Left ventricle myocardium inferior (tissue), 1 donor: ENCODE data around the gene FPGS. TPM values are rescaled to one million over a fixed set of nuclear protein-coding genes. Genes with fewer than 3 reads are reported as not detected.

ENCODE experiments used
- DNase-seq: peaks from one replicate; pipeline ENCODE4 v3.0.0-alpha.2; 2020
- H3K27ac ChIP-seq: fragments of 200-600 bp; replicated peaks from 2 replicates; pipeline ENCODE4 v1.8.0; 2021
- H3K27me3 ChIP-seq: fragments of 200-600 bp; 2 replicates; pipeline ENCODE4 v1.8.0; 2021; ENCODE audit warnings: low read depth
- H3K36me3 ChIP-seq: fragments of 200-600 bp; 2 replicates; pipeline ENCODE4 v1.8.0; 2021
- H3K4me1 ChIP-seq: fragments of 200-600 bp; 2 replicates; pipeline ENCODE4 v1.8.0; 2021
- H3K4me3 ChIP-seq: fragments of 200-600 bp; 2 replicates; pipeline ENCODE4 v1.8.0; 2021; ENCODE audit warnings: mild to moderate bottlenecking, moderate library complexity
- H3K9me3 ChIP-seq: fragments of 200-600 bp; replicated peaks from 2 replicates; pipeline ENCODE4 v1.8.0; 2021
- CTCF ChIP-seq: fragments of 200-600 bp; IDR thresholded peaks from 2 replicates; pipeline ENCODE4 v1.8.0; 2021; ENCODE audit warnings: antibody characterized with exemption, mild to moderate bottlenecking, borderline replicate concordance
- intact Hi-C: fragments of 100-400 bp; cut with micrococcal nuclease; formaldehyde crosslinking; loops from one replicate; pipeline ENCODE4 v1.11.0; 2022
- microRNA-seq: library from miRNA; unstranded; fragments of <30 nt; microRNA quantifications from one replicate; pipeline ENCODE4 v1.2.0, GENCODE V29; 2020
- total RNA-seq: library from RNA; stranded (reverse); fragmentation: NEBNext Ultra II Directional; extraction: Animal tissue kit (Norgen Biotek cat#: 25700); gene quantifications from one replicate; pipeline ENCODE4 v1.2.1, GENCODE V29; 2021
- donor health status: DM: no; HTN: yes; CAD: no; lungs with severe emphysema.

Gene FPGS
- total RNA-seq, 1 donor from 2014 or later, result 38.0 TPM

DNA sequence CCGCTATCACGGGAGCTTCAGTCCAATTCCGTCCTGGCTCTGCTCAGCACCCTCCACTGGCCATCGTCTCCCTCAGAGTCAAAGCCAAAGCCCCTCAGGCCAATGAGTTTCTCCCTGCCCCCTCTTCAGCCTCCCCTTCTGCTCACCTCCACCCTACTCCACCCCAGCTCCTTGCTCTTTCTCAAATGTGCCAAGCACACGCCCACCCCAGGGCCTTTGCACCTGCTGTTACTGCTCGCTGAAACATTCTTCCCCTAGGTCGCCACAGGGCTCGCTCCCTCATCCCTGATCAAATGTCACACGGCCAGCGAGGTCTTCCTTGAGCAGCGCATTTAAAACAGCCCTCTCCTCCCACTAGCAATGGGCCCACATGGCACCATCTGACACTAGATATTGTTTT lies 58.1 kb downstream of the FPGS start:
- no peak for TF ChIP-seq CTCF
- Histone ChIP-seq H3K36me3 (no peaks in the 10 kb centered on the region), H3K4me1 (peaks cover 97% of the 10 kb centered on the region), H3K9me3 (no peaks in the 10 kb centered on the region), H3K27ac (peak overlapping the region; percentile 97), H3K27me3 (no peaks in the 10 kb centered on the region), H3K4me3 (no peak overlapping the region)
- intact Hi-C loops, result no loop called here
- DNase-seq, result no peak

DNA sequence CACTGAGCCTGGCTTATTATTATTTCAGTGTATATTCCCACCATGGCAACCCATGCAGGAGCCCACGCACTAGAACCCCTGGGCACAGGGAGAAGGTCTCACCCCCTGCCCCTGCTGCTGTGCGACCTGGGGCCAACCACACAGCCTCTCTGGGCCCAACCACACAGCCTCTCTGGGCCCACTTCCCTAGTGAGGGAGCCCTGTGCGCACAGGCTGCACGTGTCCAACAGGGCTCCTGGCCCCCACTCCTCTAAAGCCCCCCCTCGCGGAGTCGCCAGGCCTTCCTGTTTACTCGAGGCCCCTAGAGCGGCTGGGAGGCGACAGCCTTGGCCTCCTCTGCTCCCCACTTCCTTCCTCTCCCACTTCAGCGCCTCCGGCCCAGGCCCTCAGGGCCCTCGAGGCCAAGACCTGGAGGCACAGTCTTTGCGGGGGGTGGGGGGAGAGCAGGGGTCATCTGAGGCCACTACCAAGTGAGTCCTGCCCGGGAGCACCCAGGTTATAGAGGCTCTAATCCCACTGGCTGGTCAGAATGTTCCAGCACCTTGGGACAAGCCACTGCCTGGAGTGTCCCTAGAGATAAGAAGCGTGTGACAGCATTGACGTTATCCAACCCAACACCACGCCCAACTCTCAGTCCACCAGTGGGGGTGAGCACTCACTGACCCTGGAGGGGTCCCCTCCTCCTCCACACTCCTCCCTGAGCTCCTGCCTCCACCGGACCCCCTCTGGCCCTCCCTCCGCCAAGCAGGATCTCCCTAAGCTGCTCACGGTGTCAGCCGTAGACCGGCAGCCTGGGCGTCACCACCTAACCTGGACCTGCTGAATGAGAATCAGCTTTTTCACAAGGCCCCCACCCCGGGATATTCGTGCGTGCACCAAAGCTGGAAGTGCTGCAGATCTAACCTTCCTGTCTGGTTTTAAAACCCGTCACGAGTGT lies 59.7 kb downstream of the FPGS start:
- H3K27me3 ChIP-seq, result no peaks in the 10 kb centered on the region
- intact Hi-C loops, result no loop called here
- peak overlapping the region; percentile 2 for H3K4me3 ChIP-seq
- no peaks in the 10 kb centered on the region for H3K9me3 ChIP-seq
- H3K4me1 ChIP-seq, result peaks cover 97% of the 10 kb centered on the region
- TF ChIP-seq CTCF, result no peak
- peak overlapping the region; percentile 97 for H3K27ac ChIP-seq
- peaks cover under 1% of the 10 kb centered on the region for H3K36me3 ChIP-seq
- DNase-seq, result peak; percentile 86

DNA sequence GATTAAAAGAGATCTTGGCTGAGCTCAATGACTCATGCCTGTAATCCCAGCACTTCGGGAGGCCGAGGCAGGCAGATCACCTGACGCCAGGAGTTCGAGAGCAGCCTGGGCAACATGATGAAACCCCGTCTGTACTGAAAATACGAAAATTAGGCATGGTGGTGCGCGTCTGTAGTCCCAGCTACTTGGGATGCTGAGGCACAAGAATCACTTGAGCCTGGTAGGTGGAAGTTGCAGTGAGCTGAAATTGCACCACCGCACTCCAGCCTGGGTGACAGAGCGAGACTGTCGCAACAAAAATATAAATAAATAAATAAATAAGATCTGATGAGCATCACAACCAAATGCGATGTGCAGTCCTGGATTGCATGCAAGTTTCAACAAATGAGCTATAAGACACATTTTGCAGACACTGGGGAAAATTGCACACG lies 60.5 kb downstream of the FPGS start:
- intact Hi-C loops, result no loop called here
- H3K27me3 ChIP-seq, result no peaks in the 10 kb centered on the region

More for the DNA sequence above, 60.5 kb downstream of the FPGS start:
- Histone ChIP-seq H3K27ac (peak overlapping the region; percentile 97), H3K4me1 (peaks cover 97% of the 10 kb centered on the region), H3K36me3 (peaks cover 9% of the 10 kb centered on the region), H3K4me3 (peak overlapping the region; percentile 2), H3K9me3 (no peaks in the 10 kb centered on the region)
- TF ChIP-seq CTCF, result no peak
- no peak for DNase-seq

Small RNAs within 50 kb of the gene (microRNA-seq; reads per million reads assigned to microRNA genes)
- gene MIR2861, result not detected
- gene MIR3960, result not detected

Other genes starting within 250 kb of the FPGS start
- 36.9 TPM for gene STXBP1, start 190.6 kb upstream of the FPGS start, total RNA-seq
- not detected for gene CFAP157, start 95.9 kb upstream of the FPGS start, total RNA-seq
- 13.9 TPM for gene PTRH1, start 87.2 kb upstream of the FPGS start, total RNA-seq
- gene TTC16, start 86.8 kb upstream of the FPGS start, total RNA-seq, result 0.25 TPM
- gene TOR2A, start 67.6 kb upstream of the FPGS start, total RNA-seq, result 2.3 TPM
- 18.2 TPM for gene SH2D3C, start 24.2 kb upstream of the FPGS start, total RNA-seq
- 46.4 TPM for gene CDK9, start 16.8 kb upstream of the FPGS start, total RNA-seq
- gene ENG, start 51.8 kb downstream of the FPGS start, total RNA-seq, result 139 TPM
- 844 TPM for gene AK1, start 74.8 kb downstream of the FPGS start, total RNA-seq
- gene ST6GALNAC6, start 96.7 kb downstream of the FPGS start, total RNA-seq, result 48.4 TPM
- 31.3 TPM for gene ST6GALNAC4, start 114.2 kb downstream of the FPGS start, total RNA-seq
- 0.85 TPM for gene PIP5KL1, start 127.9 kb downstream of the FPGS start, total RNA-seq
- 14.0 TPM for gene DPM2, start 135.0 kb downstream of the FPGS start, total RNA-seq
- gene EEIG1, start 178.1 kb downstream of the FPGS start, total RNA-seq, result 20.7 TPM